GM21526 (cell line): ENCODE results near the gene TKT.

Experiments used
- ATAC-seq: cut with Tn5 transposase; IDR thresholded peaks from one replicate; pipeline ENCODE4 v1.9.1; 2021; ENCODE audit warnings: moderate library complexity; ENCODE audit not compliant: unreplicated experiment, low FRiP score

TKT gene

DNA sequence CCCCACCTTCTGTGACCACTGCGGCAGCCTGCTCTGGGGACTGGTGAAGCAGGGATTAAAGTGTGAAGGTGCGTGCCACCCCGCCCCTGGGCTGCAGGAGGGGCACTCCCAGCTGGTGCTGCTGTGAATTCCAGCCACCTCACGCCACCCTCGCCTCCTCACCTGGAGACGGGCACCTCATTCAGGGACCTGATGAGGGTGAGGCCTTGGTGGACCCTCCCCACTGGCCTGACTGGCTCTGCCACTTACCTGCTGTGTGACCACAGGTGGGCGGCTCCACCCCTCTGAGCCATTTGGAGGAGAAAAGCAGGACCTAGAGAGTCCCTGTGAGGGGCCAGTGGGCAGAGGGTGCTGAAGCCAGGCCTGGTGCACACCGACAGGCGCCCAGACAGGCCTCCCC, 72.3 kb downstream of the TKT start:
- no peak for ATAC-seq

DNA sequence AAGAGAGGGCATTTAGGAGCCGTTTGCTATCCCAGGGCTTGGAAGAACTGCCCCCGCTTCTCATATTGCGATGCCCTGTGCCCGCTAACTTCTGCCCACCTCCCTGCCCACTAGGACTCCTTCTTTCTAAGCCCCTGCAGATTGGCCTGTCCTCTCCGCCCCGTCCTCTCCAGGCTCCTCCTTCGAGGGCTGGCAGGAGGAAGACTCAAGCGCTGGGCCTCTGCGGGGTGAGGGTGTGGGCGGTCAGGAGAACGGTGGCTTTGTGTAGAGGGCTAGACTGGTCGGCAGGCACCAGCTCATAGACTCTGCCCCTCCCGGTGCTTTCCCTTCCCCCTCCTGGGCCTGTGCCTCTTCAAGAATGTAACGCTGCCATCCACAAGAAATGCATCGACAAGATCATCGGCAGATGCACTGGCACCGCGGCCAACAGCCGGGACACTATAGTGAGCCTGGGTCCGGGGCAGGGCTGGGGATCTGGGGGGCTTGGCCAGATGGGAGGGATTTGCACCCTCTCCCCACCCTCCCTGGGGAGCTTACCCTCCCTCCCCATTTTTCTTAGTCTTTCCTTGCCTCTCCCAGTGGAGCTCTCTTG, 73.0 kb downstream of the TKT start:
- no peak for ATAC-seq

DNA sequence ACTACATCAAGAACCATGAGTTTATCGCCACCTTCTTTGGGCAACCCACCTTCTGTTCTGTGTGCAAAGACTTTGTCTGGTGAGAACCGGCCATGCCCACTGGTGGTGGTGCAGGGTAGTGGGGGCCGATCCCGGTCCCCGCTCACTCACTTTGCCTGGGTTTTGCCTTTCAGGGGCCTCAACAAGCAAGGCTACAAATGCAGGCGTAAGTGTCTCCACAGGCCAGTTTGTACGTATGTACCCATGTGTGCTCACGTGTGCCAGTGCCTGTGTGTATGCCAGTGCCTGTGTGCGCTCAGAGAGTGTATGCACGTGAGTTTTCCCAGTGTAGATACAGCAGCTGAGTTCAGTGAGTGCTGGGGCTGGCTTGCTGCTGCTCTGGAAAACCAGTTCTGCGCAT, 74.3 kb downstream of the TKT start:
- ATAC-seq, result no peak

DNA sequence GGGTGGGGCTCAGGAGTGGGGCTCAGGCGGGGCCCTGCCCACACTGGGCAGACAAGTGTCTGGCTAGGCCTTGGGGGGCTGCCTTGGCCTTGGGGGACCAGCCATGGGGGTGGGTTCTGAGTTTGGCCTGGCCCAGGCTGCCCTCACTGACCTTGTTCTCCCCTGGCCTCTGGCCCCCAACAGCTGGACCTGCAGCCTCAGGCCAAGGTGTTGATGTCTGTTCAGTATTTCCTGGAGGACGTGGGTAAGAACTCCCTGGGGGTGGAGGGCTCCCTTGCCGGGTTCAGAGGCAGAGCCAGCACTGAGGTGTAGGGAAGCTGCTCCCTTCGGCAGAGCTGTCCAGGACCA, 74.8 kb downstream of the TKT start:
- ATAC-seq, result peak; percentile 3

DNA sequence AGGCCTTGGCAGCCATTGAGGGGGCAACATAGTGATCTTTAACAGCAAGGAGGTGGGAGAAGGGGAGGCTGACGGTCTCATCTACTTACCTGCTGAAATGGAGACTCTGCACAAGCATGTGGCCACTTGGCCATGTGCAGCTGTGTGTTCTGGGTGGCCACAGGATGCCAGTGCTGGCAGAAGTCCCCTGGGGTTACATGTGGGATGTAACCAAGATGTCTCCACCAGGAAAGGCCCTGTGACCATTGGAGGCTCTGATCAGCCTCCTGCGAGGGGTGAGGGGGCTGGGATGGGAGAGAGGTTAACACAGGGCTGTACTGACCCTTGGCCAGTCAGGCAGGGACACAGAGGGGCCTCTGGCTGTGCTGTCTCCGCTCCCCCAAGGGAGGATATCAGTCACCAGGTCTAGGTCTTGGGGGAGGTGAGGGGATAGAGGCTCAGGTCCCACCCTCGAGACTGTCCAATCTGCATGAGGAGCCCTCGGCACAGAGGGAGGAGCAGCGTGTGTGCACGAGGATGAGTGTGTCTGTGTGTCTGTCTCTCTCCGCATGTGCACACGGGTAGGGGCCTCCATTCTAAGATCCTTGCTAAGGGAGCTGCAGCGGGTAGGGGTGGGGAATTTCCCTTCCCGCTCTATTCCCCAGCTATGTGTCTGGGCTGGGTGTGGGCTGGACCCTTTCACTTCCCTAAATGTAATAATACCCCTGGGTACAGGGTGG, 75.4 kb downstream of the TKT start:
- ATAC-seq, result peak; percentile 74

DNA sequence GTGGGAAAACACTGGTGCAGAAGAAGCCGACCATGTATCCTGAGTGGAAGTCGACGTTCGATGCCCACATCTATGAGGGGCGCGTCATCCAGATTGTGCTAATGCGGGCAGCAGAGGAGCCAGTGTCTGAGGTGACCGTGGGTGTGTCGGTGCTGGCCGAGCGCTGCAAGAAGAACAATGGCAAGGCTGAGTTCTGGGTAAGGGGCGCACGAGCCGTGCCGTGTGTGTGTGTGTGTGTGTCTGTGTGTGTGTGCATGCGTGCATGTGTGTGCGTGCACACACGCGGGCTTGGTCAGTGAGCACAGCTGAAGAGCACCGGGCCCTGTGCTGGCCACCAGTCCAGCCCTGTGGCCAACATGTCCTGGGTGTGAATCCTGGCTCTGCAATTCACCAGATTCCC, 76.2 kb downstream of the TKT start:
- ATAC-seq, result no peak

DNA sequence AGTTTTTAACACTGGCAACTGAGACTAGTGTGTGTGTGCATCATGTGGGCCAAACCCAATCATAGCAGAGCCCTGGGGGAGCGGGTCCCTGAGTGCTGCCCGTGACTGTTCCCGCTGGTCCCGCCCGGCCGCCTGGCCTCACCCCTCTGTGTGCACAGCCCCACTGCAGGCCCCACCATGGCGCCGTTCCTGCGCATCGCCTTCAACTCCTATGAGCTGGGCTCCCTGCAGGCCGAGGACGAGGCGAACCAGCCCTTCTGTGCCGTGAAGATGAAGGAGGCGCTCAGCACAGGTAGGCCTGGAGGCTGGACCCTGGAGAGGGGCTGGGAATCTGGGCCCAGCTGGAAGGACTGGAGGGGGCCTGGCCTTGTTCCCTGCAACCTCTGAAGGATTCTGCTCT, 77.6 kb downstream of the TKT start:
- no peak for ATAC-seq

DNA sequence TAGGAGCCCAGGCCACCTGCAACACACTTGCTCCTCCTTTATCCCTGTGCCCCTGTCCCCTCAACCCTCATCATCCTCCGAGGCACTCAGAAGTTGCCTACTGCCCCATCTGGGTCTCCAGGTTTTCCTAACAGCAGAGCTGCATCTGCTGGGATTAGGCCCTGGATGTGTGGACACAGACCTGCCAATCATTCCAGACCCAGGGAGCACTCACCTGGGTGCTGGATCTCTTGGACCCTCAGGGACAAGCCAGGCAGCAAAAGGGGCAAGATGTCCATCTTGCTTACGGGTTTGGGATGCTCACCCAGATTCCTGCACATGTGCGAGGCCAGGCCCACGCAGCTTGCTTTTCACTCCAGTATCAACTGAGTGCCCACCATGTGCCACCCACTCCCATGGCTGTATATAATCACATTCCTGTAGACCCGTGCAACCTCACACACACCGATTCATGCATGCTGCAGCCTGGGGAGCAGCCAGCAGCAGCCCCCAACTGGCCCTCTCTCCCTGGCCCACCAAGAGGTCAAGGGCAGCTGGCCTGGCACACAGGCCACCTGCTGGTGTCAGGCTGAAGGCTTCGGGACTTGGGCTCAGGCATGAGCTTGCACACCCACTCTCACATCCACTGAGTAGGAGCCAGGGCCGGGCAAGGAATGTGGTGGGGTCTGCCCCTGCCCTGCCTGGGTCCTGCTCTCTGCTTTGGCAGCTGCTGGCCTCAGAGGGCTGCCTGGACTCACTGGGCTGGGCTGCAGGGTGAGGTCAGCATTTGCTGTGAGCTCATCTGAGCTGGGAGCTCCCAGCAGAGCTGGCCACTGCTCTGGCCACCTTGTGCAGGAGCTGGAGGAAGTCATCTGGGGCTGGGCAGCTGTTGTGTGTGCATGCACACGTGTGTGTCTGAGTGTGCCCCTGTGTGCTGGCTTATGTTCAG, 79.9 kb downstream of the TKT start:
- no peak for ATAC-seq
